Stimulated activated CD4-positive, alpha-beta T cell treated with anti-CD3 and anti-CD28 coated beads, Interleukin-4, amount 100 ng/mL, for 48 hours (primary cell): ENCODE results near the gene WNT9B.

Source experiments
- DNase-seq, 2 donors: peaks; one replicate each; pipeline ENCODE4 v3.0.0-alpha.2; 2020; ENCODE audit warnings: low read depth in 2 of 2

WNT9B gene

DNA sequence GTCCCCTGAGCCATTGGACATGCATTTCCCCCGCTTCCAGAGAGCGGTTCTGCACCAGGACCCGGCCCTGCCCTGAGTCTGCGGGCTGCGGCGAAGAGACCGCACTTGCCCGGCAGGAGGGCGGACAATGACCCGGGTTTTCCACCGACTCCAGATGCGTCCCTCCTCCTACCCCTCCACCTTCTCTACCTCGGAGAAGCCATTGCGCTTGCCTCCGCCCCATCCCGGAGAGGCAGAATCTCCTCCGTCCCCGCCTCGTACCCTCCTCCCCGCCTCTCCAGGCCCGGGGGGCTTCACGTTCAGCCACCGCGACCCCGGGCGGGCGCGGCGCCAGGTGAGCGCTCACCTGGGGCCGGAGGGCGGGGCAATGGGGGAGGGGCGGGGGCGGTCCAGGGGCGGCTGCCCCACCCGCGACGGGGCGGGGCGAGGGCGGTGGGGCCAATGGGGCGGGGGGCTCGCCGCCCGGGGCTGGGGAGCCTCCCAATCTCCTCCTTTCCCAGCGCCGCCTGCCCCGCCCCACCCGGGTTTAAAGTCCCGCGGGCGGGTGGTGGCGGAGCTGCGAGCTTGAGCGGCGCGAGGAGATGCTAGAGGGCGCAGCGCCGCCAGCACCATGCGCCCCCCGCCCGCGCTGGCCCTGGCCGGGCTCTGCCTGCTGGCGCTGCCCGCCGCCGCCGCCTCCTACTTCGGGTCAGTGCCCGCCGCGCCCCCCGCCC lies at the start of gene WNT9B:
WNT9B (plus strand) TSS at position 555 of the 713 bp plus-strand sequence; CDS start at position 611, 56 bp downstream.
- no peak for DNase-seq

- no peak for DNase-seq
Observed at GRCh38 chr17:46802800-46803199, 48.6 kb upstream of the WNT9B start.

DNA sequence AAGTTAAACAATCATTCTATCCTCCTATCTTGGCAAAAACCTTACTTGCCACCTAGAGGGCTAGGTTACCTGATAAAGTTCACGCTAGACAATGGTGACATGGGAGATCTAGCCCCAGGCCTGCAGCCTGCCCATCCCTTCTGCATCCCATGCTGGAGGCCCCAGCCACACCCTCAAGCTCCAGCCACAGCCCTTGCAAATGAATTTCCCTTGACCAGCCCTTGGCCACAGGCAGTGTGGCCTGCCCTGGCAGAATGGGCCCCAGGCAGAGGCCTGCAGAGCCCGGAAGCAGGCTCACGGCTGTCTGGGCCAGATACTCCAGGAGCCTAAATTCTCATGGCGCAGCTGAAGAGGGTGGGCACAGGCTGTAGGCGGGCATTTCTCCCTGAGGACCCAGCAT lies 47.8 kb upstream of the WNT9B start:
- no peak for DNase-seq

GRCh38 chr17:46805771-46806170 lies 45.6 kb upstream of the WNT9B start:
- DNase-seq = no peak

DNA sequence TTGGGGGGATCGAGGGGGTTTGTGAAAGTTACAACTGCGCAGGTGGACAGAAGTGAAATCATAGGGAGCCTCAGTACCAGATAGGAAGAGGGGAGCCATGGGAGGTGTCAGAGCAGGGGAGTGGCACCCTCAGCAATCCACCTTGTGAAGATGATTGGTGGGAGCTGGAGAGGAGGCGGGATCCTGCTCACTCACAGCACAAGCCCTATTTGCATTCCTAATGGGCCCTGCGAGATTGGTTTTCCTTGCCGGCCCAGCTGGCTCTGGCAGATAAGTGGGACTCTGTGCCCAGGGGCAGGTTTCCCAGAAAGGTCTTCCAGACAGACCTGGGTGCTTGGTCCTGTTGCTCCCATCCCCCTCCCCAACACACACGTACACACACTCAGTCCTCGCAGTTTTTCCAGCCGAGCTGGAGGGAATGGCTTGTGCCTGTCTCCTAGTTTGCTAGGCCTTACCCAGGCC lies 42.2 kb upstream of the WNT9B start:
- DNase-seq = no peak

DNA sequence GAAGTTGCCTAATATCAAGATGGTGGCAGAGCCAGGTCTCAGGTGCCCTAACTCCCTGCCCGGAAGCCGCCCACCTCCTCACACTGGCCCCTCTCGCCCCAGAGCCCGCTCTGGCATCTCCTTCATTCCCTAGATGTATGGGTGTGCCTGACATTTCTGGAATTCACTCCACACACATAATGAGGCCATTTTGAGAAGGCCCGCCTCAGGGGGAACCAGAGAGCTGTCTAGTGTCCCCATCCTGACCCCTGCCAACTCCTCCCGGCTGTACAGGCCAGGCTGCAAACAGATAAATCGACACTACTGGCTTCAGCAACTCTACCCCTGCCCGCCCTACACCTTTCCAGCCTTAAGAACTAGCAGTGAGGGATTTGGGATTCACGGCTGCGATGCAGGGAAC lies 40.5 kb upstream of the WNT9B start:
- no peak for DNase-seq

DNA sequence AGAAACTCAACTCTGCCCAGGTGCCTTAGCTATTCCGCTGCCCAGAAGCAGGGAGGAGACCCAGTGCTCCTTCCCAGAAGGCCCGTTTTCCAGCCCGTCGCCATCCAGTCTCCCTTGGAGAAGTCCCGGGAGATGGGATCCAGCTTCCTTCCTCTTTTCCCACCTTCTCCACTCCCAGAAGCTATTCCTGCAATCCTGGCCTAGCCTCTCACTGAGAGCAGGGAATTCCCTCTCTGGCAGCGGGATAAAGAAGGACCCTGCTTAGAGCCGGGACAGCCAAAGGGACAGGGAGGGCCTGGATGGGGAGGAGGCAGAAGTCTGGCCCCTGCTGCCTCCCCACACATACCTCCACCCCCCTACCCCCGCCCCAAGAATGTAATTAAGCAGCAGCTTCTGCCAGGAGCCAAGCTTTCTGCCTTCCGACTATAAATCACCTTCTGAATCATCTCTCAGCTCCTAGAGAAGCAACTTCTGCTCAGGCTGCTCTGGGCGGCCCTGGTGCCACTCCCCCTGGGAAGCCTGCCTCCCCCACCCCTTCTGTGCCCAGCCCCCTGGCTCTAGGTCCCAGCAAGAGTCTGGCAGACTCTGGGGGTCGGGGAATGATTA lies 39.3 kb upstream of the WNT9B start:
- no peak for DNase-seq

DNA sequence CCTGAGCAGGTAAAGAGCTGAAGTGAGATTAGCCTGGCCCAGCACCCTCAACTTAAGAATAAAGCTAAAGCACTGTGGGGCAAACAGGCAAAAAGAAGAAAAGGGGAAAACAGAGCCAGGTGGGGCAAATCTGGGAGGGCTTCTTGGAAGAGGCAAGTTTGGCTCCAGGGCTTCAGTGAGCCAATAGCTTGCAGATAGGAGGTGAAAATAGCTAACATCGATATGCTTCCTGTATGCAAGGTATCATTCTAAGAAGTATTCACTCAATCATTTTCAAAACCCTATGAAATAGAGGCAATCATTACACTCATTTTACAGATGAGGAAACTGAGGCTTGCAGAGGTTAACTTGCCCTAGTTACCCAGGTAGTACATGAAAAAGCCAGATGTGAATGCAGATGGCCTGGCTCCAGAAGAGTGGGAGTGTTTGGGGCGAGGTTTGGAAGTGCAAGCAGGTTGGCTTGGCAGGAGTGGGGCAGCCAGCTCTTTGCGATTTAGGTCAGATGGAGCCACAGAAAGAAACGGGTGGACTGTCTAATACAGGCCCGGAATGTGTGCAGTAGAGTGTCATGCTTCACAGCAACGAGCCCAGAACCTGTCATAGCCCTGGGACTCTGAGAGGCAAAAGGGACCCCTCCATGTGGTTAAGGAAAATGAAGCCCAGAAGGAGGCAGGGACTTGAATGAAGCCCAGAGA lies 38.6 kb upstream of the WNT9B start:
- no peak for DNase-seq

- no peak for DNase-seq
Observed at GRCh38 chr17:46813920-46814319, 37.5 kb upstream of the WNT9B start.

DNA sequence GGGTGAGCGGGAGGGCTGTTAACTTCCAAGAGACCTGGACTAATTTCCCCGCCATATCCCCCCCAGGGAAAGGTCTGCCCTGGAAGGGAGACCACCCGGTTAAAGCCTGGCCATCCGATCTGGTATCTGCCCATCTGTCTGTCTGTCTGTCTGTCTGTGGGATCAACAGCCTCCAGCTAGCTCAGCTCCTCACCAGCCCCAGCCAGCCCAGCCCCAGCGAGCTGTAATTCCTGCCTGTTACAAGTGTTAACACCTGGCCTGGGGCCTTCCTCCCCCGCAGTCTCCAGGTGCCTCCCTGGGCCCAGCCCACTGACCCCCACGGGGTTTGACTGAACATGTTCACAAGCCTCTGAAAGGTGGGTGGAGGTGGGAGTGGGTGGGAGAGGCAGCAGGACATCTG lies 36.9 kb upstream of the WNT9B start:
- no peak for DNase-seq

DNA sequence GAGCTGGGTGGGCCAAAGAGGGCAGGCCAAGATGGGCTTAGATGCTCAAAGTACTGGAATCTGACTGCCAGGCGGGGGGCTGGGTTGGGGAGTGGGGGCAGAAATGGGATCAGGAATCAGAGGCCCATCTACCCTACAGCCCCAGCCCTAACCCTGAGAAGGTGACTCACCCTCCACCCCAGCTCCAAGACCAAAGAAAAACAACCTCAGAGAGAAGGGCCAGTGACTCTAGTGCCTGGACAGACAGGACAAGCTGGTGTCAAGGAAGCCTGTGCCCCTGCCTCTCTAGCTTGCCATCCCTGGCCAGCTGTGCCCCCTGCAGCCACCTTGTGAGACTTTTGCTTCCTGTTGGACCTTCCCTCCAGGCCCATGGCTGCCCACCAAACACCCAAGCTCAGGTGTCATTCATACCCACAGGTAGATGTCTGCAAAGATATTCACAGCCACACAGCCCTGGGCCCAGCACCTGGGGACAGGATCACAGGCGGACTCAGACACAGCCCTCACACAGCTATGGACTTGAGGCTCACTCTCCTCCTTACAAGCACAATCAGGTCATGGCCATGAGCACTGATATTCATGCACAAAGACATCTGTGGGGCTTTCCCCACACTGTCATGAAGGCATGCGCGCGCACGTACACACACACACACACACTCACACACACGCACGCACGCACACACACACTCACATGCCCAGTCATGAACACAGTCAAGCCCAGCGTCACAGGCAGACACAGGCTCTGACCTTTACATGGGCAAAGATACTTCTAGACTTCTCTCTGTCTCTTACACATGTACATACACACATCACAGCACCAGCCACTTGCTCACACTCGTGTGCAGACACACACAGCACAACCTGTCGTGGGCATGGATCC lies 35.7 kb upstream of the WNT9B start:
- DNase-seq = no peak

DNA sequence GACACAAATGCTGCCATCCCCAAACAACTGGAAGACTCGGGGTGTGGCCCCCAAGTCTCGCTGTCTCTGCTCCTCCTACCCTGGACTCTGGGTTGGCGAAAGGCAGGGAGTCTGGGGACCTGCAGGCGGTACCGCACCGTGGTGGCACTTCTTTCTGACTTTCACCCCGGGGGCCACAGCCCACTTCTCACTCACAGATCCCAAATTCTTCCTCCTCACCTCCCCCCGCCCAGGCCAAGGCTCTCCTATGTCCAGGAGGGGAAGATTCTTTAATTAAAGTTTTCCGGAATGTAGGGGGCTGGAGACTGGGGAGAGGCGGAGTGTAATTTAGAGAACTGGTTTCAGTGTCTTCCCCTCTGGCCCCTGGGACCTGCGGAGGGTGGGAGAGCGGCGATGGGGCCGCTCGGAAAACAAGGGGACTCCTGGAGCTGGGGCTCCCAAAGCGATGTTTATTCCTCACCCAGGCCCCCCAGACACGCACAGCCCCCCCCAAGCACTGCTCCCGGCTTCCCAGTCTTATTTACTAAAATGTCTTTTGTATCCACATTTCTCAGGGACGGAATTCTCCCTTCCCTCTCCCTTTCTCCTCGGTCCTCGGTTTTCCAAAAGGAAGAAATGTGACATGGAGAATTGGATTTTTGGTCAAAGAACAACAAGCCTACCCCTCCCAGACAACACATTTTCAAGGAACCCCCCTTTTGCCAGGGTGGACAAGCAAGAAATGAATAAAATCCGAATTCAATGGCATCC lies 34.1 kb upstream of the WNT9B start:
- DNase-seq = no peak

GRCh38 chr17:46817901-46818209 lies 33.5 kb upstream of the WNT9B start:
- no peak for DNase-seq

- peak; percentile 38 to 40 for DNase-seq
Observed at GRCh38 chr17:46818316-46818928, 33.0 kb upstream of the WNT9B start, which contains the start of gene WNT3. WNT3 (minus strand) TSS chr17:46818692; CDS start chr17:46818597, 95 bp downstream.

DNA sequence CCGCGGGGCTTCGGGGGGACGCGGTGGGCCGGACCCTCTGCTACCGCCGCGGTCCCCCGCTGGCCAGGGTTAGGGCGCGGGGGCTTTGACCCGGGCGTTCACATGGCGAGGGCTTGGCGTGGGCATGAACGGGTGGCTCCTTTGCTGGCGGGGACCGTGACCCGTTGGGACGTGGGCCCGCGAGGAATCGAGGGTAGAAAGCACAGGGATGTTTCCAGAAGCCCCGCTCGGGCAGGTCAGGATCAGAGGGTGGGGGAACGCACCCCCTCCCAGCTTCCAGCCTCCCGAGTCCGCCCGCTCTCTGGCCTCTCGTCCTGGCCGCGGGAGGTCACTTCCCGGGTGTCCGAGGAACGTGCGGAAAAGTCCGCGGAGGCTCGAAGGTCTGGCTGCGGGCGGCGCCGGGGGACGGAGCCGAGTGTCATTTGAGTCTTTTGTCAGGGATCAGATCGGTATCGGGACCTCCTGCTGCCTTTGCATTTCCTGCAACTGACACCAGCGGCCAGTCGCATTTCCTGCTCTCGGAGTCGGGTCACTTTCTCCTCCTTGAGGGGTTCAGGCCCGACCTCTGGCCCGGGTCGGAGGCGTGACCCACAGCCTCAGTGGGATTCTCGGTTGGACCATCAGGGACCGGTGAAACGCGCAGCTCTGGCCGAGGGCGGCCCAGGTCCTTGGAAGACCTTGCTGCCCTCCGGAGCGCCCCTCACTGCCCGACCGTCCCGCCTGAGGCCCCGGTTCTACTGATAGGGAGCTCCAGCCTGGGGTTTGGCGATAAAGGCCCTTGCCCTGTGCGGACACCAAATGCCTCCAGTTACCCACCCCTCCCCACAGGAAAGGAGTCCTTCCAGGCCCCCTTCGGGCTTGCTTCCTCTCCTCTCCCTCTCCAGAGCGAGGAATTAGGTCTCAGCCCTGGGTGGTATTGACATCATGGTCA lies 32.2 kb upstream of the WNT9B start:
- DNase-seq = no peak

DNA sequence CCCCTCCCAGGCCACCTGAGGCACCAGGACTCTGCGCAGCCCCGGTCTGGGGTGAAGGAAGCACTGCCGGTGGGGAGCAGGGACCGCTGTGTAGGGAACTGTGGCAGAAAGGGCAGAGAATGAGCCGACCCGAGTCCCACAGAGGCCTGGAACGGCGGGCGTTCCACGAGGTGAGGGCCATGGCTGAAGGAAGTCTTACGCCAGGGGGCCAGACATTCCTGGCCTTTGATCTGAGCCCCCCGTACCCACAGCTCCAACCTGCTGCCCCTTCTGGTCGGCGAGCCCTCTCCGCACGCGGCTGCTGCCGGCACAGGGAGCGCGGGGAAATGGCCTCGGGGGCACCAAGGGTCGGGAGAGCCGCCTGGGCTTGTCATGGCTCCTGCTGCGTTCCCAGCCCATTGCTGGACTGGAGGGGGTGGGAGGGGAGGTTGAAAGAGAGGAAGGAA lies 31.5 kb upstream of the WNT9B start:
- no peak for DNase-seq

GRCh38 chr17:46820592-46821450 lies 30.6 kb upstream of the WNT9B start:
- no peak for DNase-seq

DNA sequence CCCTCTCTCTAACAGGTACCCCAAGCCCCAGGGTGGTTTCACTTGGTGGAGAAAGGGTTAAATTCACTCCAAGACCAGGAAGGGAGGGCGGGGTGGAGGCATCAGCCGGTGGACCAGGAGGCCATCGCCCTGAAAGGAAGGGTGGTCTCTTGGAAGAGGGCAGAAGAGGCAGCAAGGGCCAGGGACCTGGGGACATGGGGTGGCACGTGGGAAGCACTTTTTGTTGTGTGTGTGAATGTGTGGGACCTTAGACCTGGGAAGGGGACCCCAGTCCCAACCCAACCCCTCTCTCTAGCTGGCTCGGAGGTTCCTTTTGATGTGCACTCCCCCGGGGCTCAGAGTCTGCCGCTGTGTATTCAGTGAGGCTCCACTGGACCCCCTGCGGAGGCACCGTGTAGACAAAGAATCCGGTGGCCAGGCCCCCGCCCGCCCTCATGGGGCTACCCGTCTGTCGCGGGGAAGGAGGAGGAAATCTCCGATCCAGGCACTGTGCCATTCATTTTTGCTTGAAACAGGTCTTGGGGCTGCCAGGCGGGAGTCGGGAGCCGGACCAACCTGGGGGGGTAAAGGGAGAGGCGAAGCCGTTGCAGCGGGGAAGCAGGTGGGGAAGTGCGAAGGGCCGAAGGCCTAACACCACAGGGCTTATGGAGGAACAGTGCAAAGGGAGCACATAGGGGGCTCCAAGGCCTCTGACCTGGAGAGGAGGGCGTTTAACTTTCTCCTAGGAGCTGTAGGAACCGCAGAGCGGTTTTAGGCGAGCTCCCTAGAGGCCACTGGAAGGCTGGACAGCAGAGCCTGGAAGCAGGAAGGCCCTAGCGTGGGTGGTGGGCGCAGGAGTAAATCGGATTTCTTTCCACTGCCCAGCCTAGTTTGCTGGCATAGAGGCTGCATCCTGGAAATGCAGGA lies 29.6 kb upstream of the WNT9B start:
- no peak for DNase-seq
